ENCODE results near the gene PRSS33.

PRSS33 gene

GRCh38 chr16:2822496-2822895 is 35.1 kb upstream of the PRSS33 start:
- no peak overlapping the region for H3K23ac ChIP-seq (ENCODE audit: low read length)
- H2BK12ac ChIP-seq (ENCODE audit: low read length): no peak overlapping the region
- no peak overlapping the region for H3K4ac ChIP-seq (ENCODE audit: low read depth, low read length)
- H3K14ac ChIP-seq (ENCODE audit: low read length): no peak overlapping the region
- H2AFZ ChIP-seq (ENCODE audit: insufficient read depth, low read length, poor library complexity): no peak overlapping the region
- H4K8ac ChIP-seq (ENCODE audit: low read depth, low read length): no peak overlapping the region
- H4K12ac ChIP-seq (ENCODE audit: low read depth, low read length): no peak overlapping the region
- no peaks in the 10 kb centered on the region for H3K79me1 ChIP-seq (ENCODE audit: low read length)
- no peaks in the 10 kb centered on the region for H3K27me3 ChIP-seq (ENCODE audit: insufficient read depth, low read length)
- no peak for DNase-seq
- H3K79me2 ChIP-seq (ENCODE audit: control insufficient read depth, insufficient read depth, low read length, poor library complexity): no peaks in the 10 kb centered on the region
- no peak overlapping the region for H3K27ac ChIP-seq (ENCODE audit: low read depth, low read length)
- no peak overlapping the region for H2BK5ac ChIP-seq (ENCODE audit: low read depth, low read length, poor library complexity)
- no peak overlapping the region for H3K4me3 ChIP-seq (ENCODE audit: low read depth, low read length)
- H2AK5ac ChIP-seq (ENCODE audit: low read length): no peak overlapping the region
- H3K36me3 ChIP-seq (ENCODE audit: control insufficient read depth in 1 of 2, insufficient read depth in 2 of 2, low read length in 2 of 2): no peaks in the 10 kb centered on the region
- H3K4me1 ChIP-seq (ENCODE audit: control insufficient read depth in 1 of 2, insufficient read depth in 2 of 2, low read length in 2 of 2): peaks cover 4 to 7% of the 10 kb centered on the region in 2 experiments
- peaks cover 2% of the 10 kb centered on the region for H3K9me3 ChIP-seq (ENCODE audit: insufficient read depth, low read depth, low read length)
- no CpG with 5 or more reads among the region's 4 CpGs for WGBS (ENCODE audit: extremely low coverage, insufficient coverage, insufficient read length)
- no peak overlapping the region for H3K18ac ChIP-seq (ENCODE audit: low read length)
- H4K91ac ChIP-seq (ENCODE audit: low read depth, low read length): no peak overlapping the region
- H3K9ac ChIP-seq (ENCODE audit: low read length): no peak overlapping the region
- H2BK120ac ChIP-seq (ENCODE audit: insufficient read depth, low read length, poor library complexity): no peak overlapping the region
- H3K4me2 ChIP-seq (ENCODE audit: low read length): no peak overlapping the region

- H4K8ac ChIP-seq (ENCODE audit: low read depth, low read length): no peak overlapping the region
- H3K4me1 ChIP-seq (ENCODE audit: control insufficient read depth in 1 of 2, insufficient read depth in 2 of 2, low read length in 2 of 2): peaks cover 4 to 7% of the 10 kb centered on the region in 2 experiments
- DNase-seq: no peak
- H3K79me1 ChIP-seq (ENCODE audit: low read length): no peaks in the 10 kb centered on the region
- H3K4me3 ChIP-seq (ENCODE audit: low read depth, low read length): no peak overlapping the region
- H3K27ac ChIP-seq (ENCODE audit: low read depth, low read length): no peak overlapping the region
- no peaks in the 10 kb centered on the region for H3K79me2 ChIP-seq (ENCODE audit: control insufficient read depth, insufficient read depth, low read length, poor library complexity)
- no peak overlapping the region for H3K14ac ChIP-seq (ENCODE audit: low read length)
- no peak overlapping the region for H3K4me2 ChIP-seq (ENCODE audit: low read length)
- H3K9ac ChIP-seq (ENCODE audit: low read length): no peak overlapping the region
- H4K12ac ChIP-seq (ENCODE audit: low read depth, low read length): no peak overlapping the region
- H2BK120ac ChIP-seq (ENCODE audit: insufficient read depth, low read length, poor library complexity): no peak overlapping the region
- no peak overlapping the region for H3K18ac ChIP-seq (ENCODE audit: low read length)
- no peak overlapping the region for H3K4ac ChIP-seq (ENCODE audit: low read depth, low read length)
- no peak overlapping the region for H2BK5ac ChIP-seq (ENCODE audit: low read depth, low read length, poor library complexity)
- no peak overlapping the region for H3K23ac ChIP-seq (ENCODE audit: low read length)
- H3K9me3 ChIP-seq (ENCODE audit: insufficient read depth, low read depth, low read length): peaks cover 2% of the 10 kb centered on the region
- no peak overlapping the region for H4K91ac ChIP-seq (ENCODE audit: low read depth, low read length)
- H3K36me3 ChIP-seq (ENCODE audit: control insufficient read depth in 1 of 2, insufficient read depth in 2 of 2, low read length in 2 of 2): no peaks in the 10 kb centered on the region
- no peaks in the 10 kb centered on the region for H3K27me3 ChIP-seq (ENCODE audit: insufficient read depth, low read length)
- WGBS (ENCODE audit: extremely low coverage, insufficient coverage, insufficient read length): no CpG with 5 or more reads among the region's 8 CpGs
- no peak overlapping the region for H2AK5ac ChIP-seq (ENCODE audit: low read length)
- no peak overlapping the region for H2BK12ac ChIP-seq (ENCODE audit: low read length)
- H2AFZ ChIP-seq (ENCODE audit: insufficient read depth, low read length, poor library complexity): no peak overlapping the region
These were observed 34.8 kb upstream of the PRSS33 start for GRCh38 chr16:2822158-2822495.

GRCh38 chr16:2821487-2822157 is 34.3 kb upstream of the PRSS33 start:
- Histone ChIP-seq H3K79me1 (ENCODE audit: low read length) (no peaks in the 10 kb centered on the region), H3K36me3 (ENCODE audit: control insufficient read depth in 1 of 2, insufficient read depth in 2 of 2, low read length in 2 of 2) (no peaks in the 10 kb centered on the region), H3K79me2 (ENCODE audit: control insufficient read depth, insufficient read depth, low read length, poor library complexity) (no peaks in the 10 kb centered on the region), H4K12ac (ENCODE audit: low read depth, low read length) (no peak overlapping the region), H3K14ac (ENCODE audit: low read length) (no peak overlapping the region), H2BK12ac (ENCODE audit: low read length) (no peak overlapping the region), H3K4me1 (ENCODE audit: control insufficient read depth in 1 of 2, insufficient read depth in 2 of 2, low read length in 2 of 2) (peaks cover 4 to 7% of the 10 kb centered on the region in 2 experiments), H3K9me3 (ENCODE audit: insufficient read depth, low read depth, low read length) (peaks cover 2% of the 10 kb centered on the region), H2BK5ac (ENCODE audit: low read depth, low read length, poor library complexity) (no peak overlapping the region), H2AK5ac (ENCODE audit: low read length) (no peak overlapping the region), H3K27ac (ENCODE audit: low read depth, low read length) (no peak overlapping the region), H4K91ac (ENCODE audit: low read depth, low read length) (no peak overlapping the region), H3K23ac (ENCODE audit: low read length) (no peak overlapping the region), H4K8ac (ENCODE audit: low read depth, low read length) (no peak overlapping the region), H2BK120ac (ENCODE audit: insufficient read depth, low read length, poor library complexity) (no peak overlapping the region), H3K27me3 (ENCODE audit: insufficient read depth, low read length) (no peaks in the 10 kb centered on the region), H3K4me2 (ENCODE audit: low read length) (no peak overlapping the region), H3K4me3 (ENCODE audit: low read depth, low read length) (no peak overlapping the region), H3K4ac (ENCODE audit: low read depth, low read length) (no peak overlapping the region), H3K9ac (ENCODE audit: low read length) (no peak overlapping the region), H2AFZ (ENCODE audit: insufficient read depth, low read length, poor library complexity) (no peak overlapping the region), H3K18ac (ENCODE audit: low read length) (no peak overlapping the region)
- no CpG with 5 or more reads among the region's 9 CpGs for WGBS (ENCODE audit: extremely low coverage, insufficient coverage, insufficient read length)
- DNase-seq: peak in 1 of 2 donors; percentile 13

- Histone ChIP-seq H4K12ac (ENCODE audit: low read depth, low read length) (no peak overlapping the region), H3K4ac (ENCODE audit: low read depth, low read length) (no peak overlapping the region), H3K79me2 (ENCODE audit: control insufficient read depth, insufficient read depth, low read length, poor library complexity) (no peaks in the 10 kb centered on the region), H3K36me3 (ENCODE audit: control insufficient read depth in 1 of 2, insufficient read depth in 2 of 2, low read length in 2 of 2) (no peaks in the 10 kb centered on the region), H3K18ac (ENCODE audit: low read length) (no peak overlapping the region), H2AK5ac (ENCODE audit: low read length) (no peak overlapping the region), H3K4me1 (ENCODE audit: control insufficient read depth in 1 of 2, insufficient read depth in 2 of 2, low read length in 2 of 2) (peaks cover 4 to 7% of the 10 kb centered on the region in 2 experiments), H3K9me3 (ENCODE audit: insufficient read depth, low read depth, low read length) (peaks cover 2% of the 10 kb centered on the region), H2BK120ac (ENCODE audit: insufficient read depth, low read length, poor library complexity) (no peak overlapping the region), H3K79me1 (ENCODE audit: low read length) (no peaks in the 10 kb centered on the region), H2BK5ac (ENCODE audit: low read depth, low read length, poor library complexity) (no peak overlapping the region), H3K4me3 (ENCODE audit: low read depth, low read length) (no peak overlapping the region), H4K8ac (ENCODE audit: low read depth, low read length) (no peak overlapping the region), H3K4me2 (ENCODE audit: low read length) (no peak overlapping the region), H3K14ac (ENCODE audit: low read length) (no peak overlapping the region), H3K9ac (ENCODE audit: low read length) (no peak overlapping the region), H2AFZ (ENCODE audit: insufficient read depth, low read length, poor library complexity) (no peak overlapping the region), H3K23ac (ENCODE audit: low read length) (no peak overlapping the region), H3K27me3 (ENCODE audit: insufficient read depth, low read length) (no peaks in the 10 kb centered on the region), H3K27ac (ENCODE audit: low read depth, low read length) (no peak overlapping the region), H4K91ac (ENCODE audit: low read depth, low read length) (no peak overlapping the region), H2BK12ac (ENCODE audit: low read length) (no peak overlapping the region)
- no peak for DNase-seq
- no CpG with 5 or more reads among the region's 14 CpGs for WGBS (ENCODE audit: extremely low coverage, insufficient coverage, insufficient read length)
These were observed 33.6 kb upstream of the PRSS33 start for GRCh38 chr16:2820836-2821486.
